ENCODE data around the gene SOX6.

Gene SOX6

GRCh38 chr11:16271258-16271657 lies 85.1 kb downstream of the SOX6 start:
- DNase-seq (ENCODE audit: low spot score): no peak

DNA sequence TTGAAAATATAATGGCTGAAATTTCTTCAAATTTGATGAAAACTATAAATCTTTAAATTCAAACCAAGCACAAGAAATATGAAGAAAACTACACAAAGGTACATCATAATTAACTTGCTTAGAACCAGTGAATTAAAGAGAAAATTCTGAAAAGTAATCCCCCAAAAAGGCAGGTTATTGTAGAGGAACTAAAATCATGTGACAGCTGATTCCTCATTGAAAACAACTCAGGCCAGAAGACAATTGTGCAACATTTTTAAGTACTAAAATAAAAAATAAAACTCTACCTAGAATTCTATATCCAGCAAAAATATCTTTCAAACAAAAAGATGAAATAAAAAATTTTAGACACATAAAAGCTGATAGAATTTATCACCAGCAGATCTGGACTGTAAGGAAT lies 90.3 kb downstream of the SOX6 start:
- no peak for DNase-seq (ENCODE audit: low spot score)

DNA sequence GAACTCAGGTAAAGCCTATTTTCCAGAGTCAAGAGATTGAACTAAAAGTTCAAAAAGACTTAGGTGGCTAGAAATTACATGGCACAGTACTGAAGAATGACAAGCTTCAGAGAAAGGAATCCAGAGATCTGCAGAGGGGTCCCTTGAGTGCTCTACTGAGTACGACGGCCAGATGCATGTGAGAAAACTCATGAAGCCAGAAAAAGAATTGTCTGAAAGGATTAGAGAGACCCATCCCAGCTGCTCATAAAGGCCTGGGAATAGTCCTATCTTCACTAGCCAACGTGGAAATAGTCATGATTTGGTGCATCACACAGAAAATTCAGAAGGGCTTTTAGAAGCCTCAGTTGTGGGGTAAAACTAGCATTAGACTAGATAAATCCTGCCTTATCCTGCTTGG lies 91.3 kb downstream of the SOX6 start:
- DNase-seq (ENCODE audit: low spot score): no peak

DNA sequence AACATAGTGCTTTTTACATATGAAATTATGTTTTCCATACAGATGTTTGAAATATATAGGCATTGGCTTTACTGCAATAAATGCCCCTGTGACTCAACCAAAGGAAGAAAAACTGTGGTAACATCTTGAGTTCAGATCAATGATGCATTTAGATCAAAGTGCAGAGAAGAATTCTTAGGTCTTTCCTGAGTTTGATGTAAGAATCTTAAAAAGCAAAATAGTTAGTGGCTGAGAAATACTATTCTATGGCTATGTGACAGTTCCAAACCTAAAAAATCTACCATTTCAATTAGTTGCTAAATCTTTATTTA lies 93.7 kb downstream of the SOX6 start:
- no peak for DNase-seq (ENCODE audit: low spot score)

DNA sequence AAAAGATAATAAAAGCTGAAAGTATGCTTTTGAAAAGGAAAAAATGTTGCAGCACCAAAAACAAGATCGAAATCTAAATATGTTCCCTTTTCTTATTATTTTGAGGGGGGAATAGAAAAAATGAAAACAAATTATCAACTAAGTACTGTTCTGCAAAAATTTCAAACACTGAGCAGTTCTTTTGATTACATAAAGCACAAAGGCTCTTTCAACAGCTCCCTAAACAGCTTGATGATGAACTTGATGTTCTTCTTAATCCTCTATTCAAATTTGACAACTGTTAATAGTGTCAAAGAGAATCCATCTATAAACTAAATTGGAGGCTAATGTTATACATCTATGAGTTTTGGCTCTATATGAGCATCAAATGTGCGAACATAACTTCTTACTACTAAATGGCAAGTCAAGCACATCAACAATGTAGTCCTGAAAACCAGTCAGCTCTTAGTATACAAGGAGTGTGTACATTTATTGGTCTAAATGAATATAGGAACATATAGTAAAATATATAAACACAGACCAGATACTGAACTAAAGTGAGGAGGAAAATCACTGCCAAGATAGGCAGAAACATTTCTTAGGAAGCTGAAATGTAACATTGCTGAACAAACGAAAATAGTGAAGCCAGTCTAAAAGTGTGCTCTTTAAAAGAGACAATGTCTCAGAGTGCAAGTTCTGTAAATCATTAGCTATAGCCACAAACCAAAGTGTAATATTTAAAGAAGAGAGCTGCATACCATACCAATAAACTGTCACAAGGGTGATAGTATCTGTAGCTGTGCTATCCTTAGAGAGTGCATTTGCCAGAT lies 94.3 kb downstream of the SOX6 start:
- DNase-seq (ENCODE audit: low spot score): no peak

- peak; percentile 12 for DNase-seq (ENCODE audit: low spot score)
Measured at GRCh38 chr11:16252373-16252772, 104.0 kb downstream of the SOX6 start.

DNA sequence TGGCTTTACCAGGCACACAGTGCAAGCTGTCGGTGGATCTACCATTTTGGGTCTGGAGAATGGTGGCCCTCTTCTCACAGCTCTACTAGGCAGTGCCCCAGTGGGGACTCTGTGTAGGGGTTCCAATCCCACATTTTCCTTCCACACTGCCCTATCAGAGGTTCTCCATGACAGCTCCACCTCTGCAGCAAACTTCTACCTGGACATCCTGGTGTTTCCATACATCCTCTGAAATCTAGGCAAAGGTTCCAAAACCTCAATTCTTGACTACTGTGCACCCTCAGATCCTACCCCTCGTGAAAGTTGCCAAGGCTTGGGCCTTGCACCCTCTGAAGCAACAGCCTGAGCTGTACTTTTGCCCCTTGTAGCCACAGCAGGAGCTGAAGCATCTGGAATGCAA lies 108.1 kb downstream of the SOX6 start:
- no peak for DNase-seq (ENCODE audit: low spot score)

GRCh38 chr11:16242806-16243205 lies 113.5 kb downstream of the SOX6 start:
- no peak for DNase-seq (ENCODE audit: low spot score)

GRCh38 chr11:16240687-16241086 lies 115.7 kb downstream of the SOX6 start:
- no peak for DNase-seq (ENCODE audit: low spot score)

- DNase-seq (ENCODE audit: low spot score): no peak
Measured at GRCh38 chr11:16239141-16240105, 116.9 kb downstream of the SOX6 start.

DNA sequence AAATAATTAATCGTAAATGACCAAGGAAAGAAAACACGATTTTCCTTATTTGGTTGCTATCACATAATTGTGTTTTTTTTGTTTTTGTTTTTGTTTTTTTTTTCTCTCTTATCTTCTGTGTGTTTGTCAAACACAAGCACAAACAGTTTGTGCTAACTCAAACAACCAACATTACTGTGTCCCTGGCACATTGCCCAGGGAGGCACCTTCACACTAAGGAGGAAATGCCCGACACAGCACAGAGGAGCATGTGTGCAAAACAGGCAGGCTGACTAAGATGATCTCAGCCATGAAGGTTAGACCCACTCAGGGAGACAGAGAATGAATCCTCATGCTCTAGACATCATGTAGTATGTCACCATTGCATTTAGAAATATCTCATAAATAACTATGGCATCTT lies 130.1 kb downstream of the SOX6 start:
- DNase-seq (ENCODE audit: low spot score): no peak

DNA sequence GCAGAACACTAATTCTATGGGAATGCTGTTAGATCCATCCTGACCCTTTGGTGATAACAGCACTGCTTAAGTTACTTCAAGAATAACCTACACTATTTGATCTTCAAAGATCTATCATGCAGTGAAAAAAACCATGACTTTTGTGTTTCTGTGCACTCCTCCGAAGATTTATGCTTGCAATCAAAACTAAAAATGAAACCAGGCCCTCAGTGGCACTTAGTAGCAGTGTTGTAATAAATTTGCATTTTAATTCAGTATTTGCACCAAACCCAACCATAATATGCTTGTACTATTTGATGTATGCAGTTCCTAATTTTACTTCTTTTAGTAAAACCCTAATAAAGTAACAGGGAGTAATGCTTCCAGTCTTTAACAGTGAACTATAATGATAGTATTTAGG lies 130.7 kb downstream of the SOX6 start:
- no peak for DNase-seq (ENCODE audit: low spot score)

DNA sequence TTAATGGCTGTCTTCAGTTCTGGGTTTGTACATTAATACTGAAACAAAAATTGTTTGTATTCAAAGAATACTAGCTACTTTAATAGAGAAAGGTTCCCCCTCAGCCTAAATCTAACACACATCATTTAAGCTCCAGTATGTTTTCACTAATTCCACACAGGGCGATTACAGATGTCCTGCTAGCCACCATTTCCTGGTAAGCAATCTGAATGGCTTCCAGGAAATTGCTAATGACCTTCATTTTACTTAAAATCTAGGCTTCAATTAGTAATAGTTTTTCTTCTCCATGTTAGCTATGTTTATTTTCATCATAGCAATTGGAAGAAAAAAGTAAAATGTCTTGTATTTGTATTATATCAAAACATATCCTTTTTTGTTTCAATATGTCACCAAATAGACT lies 132.8 kb downstream of the SOX6 start:
- DNase-seq (ENCODE audit: low spot score): no peak

GRCh38 chr11:16217631-16218030 lies 138.7 kb downstream of the SOX6 start:
- DNase-seq (ENCODE audit: low spot score): no peak

DNA sequence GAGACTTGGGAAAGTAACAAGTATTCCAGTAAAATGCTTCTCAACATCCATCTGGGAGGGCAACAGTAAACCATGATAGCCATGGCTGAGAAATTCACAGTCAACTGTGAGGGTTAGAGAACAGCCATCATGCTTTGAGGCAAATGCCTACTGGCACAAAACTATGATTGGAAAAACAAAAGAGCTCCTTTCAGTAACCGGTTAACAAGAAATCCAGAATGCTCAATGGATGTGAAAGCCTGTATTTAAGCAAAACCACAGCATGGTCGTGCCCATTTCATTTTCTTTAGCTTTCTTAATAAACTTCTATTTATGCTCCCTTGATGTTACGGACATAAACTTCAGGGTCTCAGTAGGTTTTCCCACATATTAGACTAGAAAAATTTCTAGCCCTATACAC lies 139.5 kb downstream of the SOX6 start:
- DNase-seq (ENCODE audit: low spot score): no peak

DNA sequence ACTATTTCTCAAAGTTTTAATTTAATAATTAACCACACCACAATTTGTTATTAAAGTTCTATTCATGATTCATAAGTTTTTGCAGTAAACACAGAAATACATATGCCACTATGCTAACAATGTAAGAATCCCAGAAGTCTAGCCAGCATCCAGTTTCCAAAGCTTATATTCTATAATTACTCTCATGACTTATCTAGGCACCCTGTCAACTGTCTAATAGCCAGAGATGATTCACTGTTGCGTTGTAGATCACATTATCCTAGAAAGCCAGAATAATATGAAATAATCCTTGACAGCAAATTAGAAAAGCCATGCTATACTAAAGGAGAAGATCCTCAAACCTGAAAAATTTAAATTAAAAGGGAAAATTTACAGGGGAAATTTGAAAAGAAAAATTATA lies 141.0 kb downstream of the SOX6 start:
- no peak for DNase-seq (ENCODE audit: low spot score)

GRCh38 chr11:16211407-16211806 lies 144.9 kb downstream of the SOX6 start:
- no peak for DNase-seq (ENCODE audit: low spot score)

DNA sequence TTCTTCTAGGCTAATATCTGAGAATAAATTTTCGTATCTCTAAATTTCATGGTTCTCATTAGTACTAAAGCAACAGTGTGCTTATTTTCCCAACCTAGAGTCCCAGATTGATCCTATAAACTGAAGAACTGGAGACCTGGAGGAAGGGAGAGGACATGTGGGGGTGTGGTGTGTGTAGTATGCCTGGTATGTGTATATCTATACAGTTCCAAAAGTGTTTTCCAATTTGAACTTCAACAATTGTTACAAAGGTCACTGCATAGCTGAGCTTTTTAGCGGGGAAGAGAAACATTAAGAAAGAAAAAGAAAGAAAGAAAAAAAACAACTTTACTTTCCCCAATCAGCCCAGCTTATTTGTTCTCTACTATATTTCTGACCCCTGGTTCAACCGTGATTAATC lies 152.1 kb downstream of the SOX6 start:
- DNase-seq (ENCODE audit: low spot score): no peak

GRCh38 chr11:16195651-16196050 lies 160.7 kb downstream of the SOX6 start:
- no peak for DNase-seq (ENCODE audit: low spot score)

GRCh38 chr11:16194566-16194965 lies 161.8 kb downstream of the SOX6 start:
- no peak for DNase-seq (ENCODE audit: low spot score)

DNA sequence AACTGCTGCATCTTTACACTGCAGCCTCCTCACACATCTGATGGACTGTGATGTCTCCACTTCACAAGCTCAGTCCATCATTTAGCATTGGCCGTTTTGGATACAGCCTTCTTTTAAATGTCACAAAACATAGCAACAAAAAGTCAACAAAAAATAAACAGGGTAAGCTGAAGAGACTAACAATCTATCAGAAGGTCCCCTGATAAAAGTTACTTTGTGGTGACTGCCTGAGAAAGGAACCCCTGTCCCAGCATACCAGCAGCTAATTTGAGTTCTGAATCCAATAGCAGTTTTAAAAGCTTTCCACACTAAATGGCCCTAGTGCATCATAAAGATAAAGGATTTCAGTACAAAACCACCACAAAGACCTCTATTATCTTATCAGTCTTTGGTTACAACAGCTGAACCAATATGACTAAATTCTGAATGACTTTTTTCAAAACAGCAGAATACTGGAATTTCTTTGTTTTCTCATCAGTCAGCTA lies 162.4 kb downstream of the SOX6 start:
- DNase-seq (ENCODE audit: low spot score): no peak

GRCh38 chr11:16191868-16192240 lies 164.5 kb downstream of the SOX6 start:
- DNase-seq (ENCODE audit: low spot score): no peak

- no peak for DNase-seq (ENCODE audit: low spot score)
Measured at GRCh38 chr11:16191212-16191867, 165.0 kb downstream of the SOX6 start.

All from RKO (cell line).